ENCODE results near the gene BICC1.

The BICC1 gene

GRCh38 chr10:58512491-58513187 lies at the start of gene BICC1:
Gene BICC1 (plus strand): TSS chr10:58512872. CDS start chr10:58513144, 272 bp downstream.
- no peak within 1 kb of the TSS; the same call in 1 of the 2 replicates for H3K4me3 ChIP-seq (ENCODE audit: low read depth, low read length)
- no peak for DNase-seq (ENCODE audit: low read depth)
- no peak for TF ChIP-seq CTCF (IDR thresholded peaks at IDR 0.05; ENCODE audit: insufficient read depth, low read depth, low read length, missing control alignments)

- TF ChIP-seq CTCF (IDR thresholded peaks at IDR 0.05; ENCODE audit: insufficient read depth, low read depth, low read length, missing control alignments), result no peak
- DNase-seq (ENCODE audit: low read depth), result no peak
Measured at GRCh38 chr10:58464956-58465355, 47.7 kb upstream of the BICC1 start.

GRCh38 chr10:58465629-58466028 lies 47.0 kb upstream of the BICC1 start:
- no peak for DNase-seq (ENCODE audit: low read depth)
- TF ChIP-seq CTCF (IDR thresholded peaks at IDR 0.05; ENCODE audit: insufficient read depth, low read depth, low read length, missing control alignments), result no peak
- no peak overlapping the region for H3K4me3 ChIP-seq (ENCODE audit: low read depth, low read length)

More at GRCh38 chr10:58464956-58465355, 47.7 kb upstream of the BICC1 start:
- H3K4me3 ChIP-seq (ENCODE audit: low read depth, low read length), result no peak overlapping the region

GRCh38 chr10:58467931-58468635 lies 44.6 kb upstream of the BICC1 start:
- DNase-seq (ENCODE audit: low read depth), result no peak
- no peak overlapping the region for H3K4me3 ChIP-seq (ENCODE audit: low read depth, low read length)

GRCh38 chr10:58473976-58474375 lies 38.7 kb upstream of the BICC1 start:
- no peak for TF ChIP-seq CTCF (IDR thresholded peaks at IDR 0.05; ENCODE audit: insufficient read depth, low read depth, low read length, missing control alignments)
- no peak for DNase-seq (ENCODE audit: low read depth)
- H3K4me3 ChIP-seq (ENCODE audit: low read depth, low read length), result no peak overlapping the region

More at GRCh38 chr10:58467931-58468635, 44.6 kb upstream of the BICC1 start:
- TF ChIP-seq CTCF (IDR thresholded peaks at IDR 0.05; ENCODE audit: insufficient read depth, low read depth, low read length, missing control alignments), result no peak

- no peak for DNase-seq (ENCODE audit: low read depth)
- TF ChIP-seq CTCF (IDR thresholded peaks at IDR 0.05; ENCODE audit: insufficient read depth, low read depth, low read length, missing control alignments), result no peak
- no peak overlapping the region for H3K4me3 ChIP-seq (ENCODE audit: low read depth, low read length)
Measured at GRCh38 chr10:58475322-58476277, 37.1 kb upstream of the BICC1 start.
